Measurements from ENCODE around the gene IPO4. TPM values are rescaled to one million over a fixed set of nuclear protein-coding genes. Genes with fewer than 3 reads are reported as not detected.

IPO4 gene
- total and polyA plus RNA-seq, 2 donors (not counting 1 experiment from before 2014, with no cell fraction given): 12.4 to 25.3 TPM

- Histone ChIP-seq H3K36me3 (ENCODE audit: control insufficient read depth, insufficient read depth, low read length) (peaks cover 34% of the 10 kb centered on the region), H3K9me3 (ENCODE audit: control insufficient read depth, insufficient read depth, low read depth, low read length) (no peaks in the 10 kb centered on the region), H3K4me2 (ENCODE audit: extremely low read depth, insufficient read depth, low read length) (no peak overlapping the region), H2AFZ (ENCODE audit: low read length) (no peak overlapping the region), H3K27me3 (ENCODE audit: control insufficient read depth, insufficient read depth, low read length) (no peaks in the 10 kb centered on the region), H3K27ac (ENCODE audit: insufficient read depth, low read length) (no peak overlapping the region), H4K20me1 (ENCODE audit: control insufficient read depth, extremely low read depth, insufficient read depth, low read length) (no peaks in the 10 kb centered on the region), H3K4me3 (replicated peaks in 1 of 4; ENCODE audit: control extremely low read depth in 1 of 4, insufficient read depth in 1 of 4, low read depth in 3 of 4, low read length in 4 of 4) (no peak overlapping the region), H3K9ac (ENCODE audit: insufficient read depth, low read length) (no peak overlapping the region), H3K79me2 (ENCODE audit: control insufficient read depth, insufficient read depth, low read length) (peaks cover 7% of the 10 kb centered on the region), H3K4me1 (ENCODE audit: control insufficient read depth, extremely low read depth, insufficient read depth, low read length) (peaks cover 4% of the 10 kb centered on the region)
- no peak for DNase-seq (ENCODE audit: low read depth in 2 of 2)
- TF ChIP-seq CTCF (conservative IDR thresholded peaks at IDR 0.05 in 1 of 2, IDR thresholded peaks at IDR 0.05 in 1 of 2; ENCODE audit: low read depth in 1 of 2, low read length in 2 of 2) (no peak), EZH2 (IDR thresholded peaks at IDR 0.05; ENCODE audit: low read length, missing control alignments) (no peak)
These were observed 4.3 kb downstream of the IPO4 start for GRCh38 chr14:24184104-24184970.

GRCh38 chr14:24183014-24183481, 5.6 kb downstream of the IPO4 start:
- H3K27me3 ChIP-seq (ENCODE audit: control insufficient read depth, insufficient read depth, low read length): no peaks in the 10 kb centered on the region
- no peak overlapping the region for H3K4me2 ChIP-seq (ENCODE audit: extremely low read depth, insufficient read depth, low read length)
- peaks cover 4% of the 10 kb centered on the region for H3K4me1 ChIP-seq (ENCODE audit: control insufficient read depth, extremely low read depth, insufficient read depth, low read length)
- TF ChIP-seq EZH2 (IDR thresholded peaks at IDR 0.05; ENCODE audit: low read length, missing control alignments): no peak
- no peak for TF ChIP-seq CTCF (conservative IDR thresholded peaks at IDR 0.05 in 1 of 2, IDR thresholded peaks at IDR 0.05 in 1 of 2; ENCODE audit: low read depth in 1 of 2, low read length in 2 of 2)
- H3K79me2 ChIP-seq (ENCODE audit: control insufficient read depth, insufficient read depth, low read length): peaks cover 7% of the 10 kb centered on the region
- DNase-seq (ENCODE audit: low read depth in 2 of 2): no peak
- no peaks in the 10 kb centered on the region for H3K9me3 ChIP-seq (ENCODE audit: control insufficient read depth, insufficient read depth, low read depth, low read length)
- H4K20me1 ChIP-seq (ENCODE audit: control insufficient read depth, extremely low read depth, insufficient read depth, low read length): no peaks in the 10 kb centered on the region
- H2AFZ ChIP-seq (ENCODE audit: low read length): no peak overlapping the region
- peaks cover 41% of the 10 kb centered on the region for H3K36me3 ChIP-seq (ENCODE audit: control insufficient read depth, insufficient read depth, low read length)
- no peak overlapping the region for H3K4me3 ChIP-seq (replicated peaks in 1 of 4; ENCODE audit: control extremely low read depth in 1 of 4, insufficient read depth in 1 of 4, low read depth in 3 of 4, low read length in 4 of 4)
- no peak overlapping the region for H3K9ac ChIP-seq (ENCODE audit: insufficient read depth, low read length)
- H3K27ac ChIP-seq (ENCODE audit: insufficient read depth, low read length): no peak overlapping the region

GRCh38 chr14:24182110-24182882, 6.3 kb downstream of the IPO4 start:
- Histone ChIP-seq H3K4me1 (ENCODE audit: control insufficient read depth, extremely low read depth, insufficient read depth, low read length) (no peaks in the 10 kb centered on the region), H3K9me3 (ENCODE audit: control insufficient read depth, insufficient read depth, low read depth, low read length) (no peaks in the 10 kb centered on the region), H4K20me1 (ENCODE audit: control insufficient read depth, extremely low read depth, insufficient read depth, low read length) (no peaks in the 10 kb centered on the region), H3K36me3 (ENCODE audit: control insufficient read depth, insufficient read depth, low read length) (peaks cover 44% of the 10 kb centered on the region), H3K27ac (ENCODE audit: insufficient read depth, low read length) (no peak overlapping the region), H3K79me2 (ENCODE audit: control insufficient read depth, insufficient read depth, low read length) (peaks cover 3% of the 10 kb centered on the region), H3K9ac (ENCODE audit: insufficient read depth, low read length) (no peak overlapping the region), H3K27me3 (ENCODE audit: control insufficient read depth, insufficient read depth, low read length) (no peaks in the 10 kb centered on the region), H3K4me3 (replicated peaks in 1 of 4; ENCODE audit: control extremely low read depth in 1 of 4, insufficient read depth in 1 of 4, low read depth in 3 of 4, low read length in 4 of 4) (no peak overlapping the region), H2AFZ (ENCODE audit: low read length) (no peak overlapping the region), H3K4me2 (ENCODE audit: extremely low read depth, insufficient read depth, low read length) (no peak overlapping the region)
- no peak for TF ChIP-seq EZH2 (IDR thresholded peaks at IDR 0.05; ENCODE audit: low read length, missing control alignments)
- no peak for TF ChIP-seq CTCF (conservative IDR thresholded peaks at IDR 0.05 in 1 of 2, IDR thresholded peaks at IDR 0.05 in 1 of 2; ENCODE audit: low read depth in 1 of 2, low read length in 2 of 2)
- DNase-seq (ENCODE audit: low read depth in 2 of 2): no peak

Data from fibroblast of lung (primary cell).